Stimulated activated CD8-positive, alpha-beta memory T cell treated with anti-CD3 and anti-CD28 coated beads, Interleukin-7, amount 100 ng/mL, for 4 hours (primary cell): ENCODE results near the gene PCID2.
A peak's percentile ranks its signal among the peaks of the same experiment; 100 is the strongest.

Experiments
- DNase-seq, 2 donors: peaks; one replicate each; pipeline ENCODE4 v3.0.0-alpha.2; 2020; ENCODE audit warnings: low read depth in 2 of 2

The PCID2 gene

DNA sequence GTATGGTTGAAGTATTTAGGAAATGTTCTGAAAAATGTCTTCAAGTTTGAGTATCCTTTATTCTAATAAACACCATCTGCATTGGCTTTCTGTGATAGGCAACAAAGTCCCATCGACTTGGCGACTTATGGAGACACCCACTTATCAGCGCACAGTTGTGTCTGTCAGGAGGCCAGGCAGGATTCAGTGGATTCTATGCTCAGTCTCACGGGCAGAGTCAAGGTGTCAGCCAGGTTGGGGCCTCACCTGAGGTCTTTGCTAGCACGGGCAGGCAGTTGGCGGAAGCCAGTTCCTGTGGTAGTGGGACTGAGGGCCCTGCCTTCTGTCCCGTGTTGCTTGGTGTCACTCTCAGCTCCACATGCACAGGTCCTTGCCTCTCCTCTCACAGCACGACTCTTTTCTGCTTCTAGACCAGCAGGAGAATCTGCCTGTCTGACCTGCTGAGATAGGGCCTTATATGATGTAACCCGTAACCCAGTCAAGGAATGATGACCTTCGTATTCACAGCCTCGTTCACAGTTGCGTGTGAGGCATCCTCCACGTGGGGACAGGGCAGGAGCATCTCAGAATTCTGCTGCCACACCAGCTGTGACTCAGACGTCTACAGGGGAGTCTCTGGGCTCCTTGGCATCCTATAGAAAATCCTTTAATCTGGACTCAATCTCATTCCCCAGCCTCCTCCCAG lies 10.9 kb upstream of the PCID2 start:
- no peak for DNase-seq

DNA sequence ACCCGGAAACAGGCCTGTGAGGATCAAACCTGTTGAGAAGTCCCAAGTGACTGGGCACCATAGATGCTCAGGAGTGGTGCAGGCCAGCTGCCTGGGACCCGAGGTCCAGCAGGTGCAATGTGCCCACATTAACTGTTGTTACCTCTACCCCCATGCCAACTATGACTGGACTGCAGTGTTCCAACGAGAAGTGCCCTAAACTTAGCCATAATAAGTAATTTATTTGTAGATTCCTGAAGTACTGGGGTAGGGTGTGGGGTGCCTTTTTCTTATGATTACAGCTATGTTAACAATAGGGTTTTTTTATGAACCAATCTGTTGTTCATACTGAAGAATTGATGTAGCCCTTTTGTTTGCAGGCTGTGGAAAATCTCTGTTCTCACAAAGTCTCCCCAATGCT lies 10.1 kb upstream of the PCID2 start:
- DNase-seq, result no peak

DNA sequence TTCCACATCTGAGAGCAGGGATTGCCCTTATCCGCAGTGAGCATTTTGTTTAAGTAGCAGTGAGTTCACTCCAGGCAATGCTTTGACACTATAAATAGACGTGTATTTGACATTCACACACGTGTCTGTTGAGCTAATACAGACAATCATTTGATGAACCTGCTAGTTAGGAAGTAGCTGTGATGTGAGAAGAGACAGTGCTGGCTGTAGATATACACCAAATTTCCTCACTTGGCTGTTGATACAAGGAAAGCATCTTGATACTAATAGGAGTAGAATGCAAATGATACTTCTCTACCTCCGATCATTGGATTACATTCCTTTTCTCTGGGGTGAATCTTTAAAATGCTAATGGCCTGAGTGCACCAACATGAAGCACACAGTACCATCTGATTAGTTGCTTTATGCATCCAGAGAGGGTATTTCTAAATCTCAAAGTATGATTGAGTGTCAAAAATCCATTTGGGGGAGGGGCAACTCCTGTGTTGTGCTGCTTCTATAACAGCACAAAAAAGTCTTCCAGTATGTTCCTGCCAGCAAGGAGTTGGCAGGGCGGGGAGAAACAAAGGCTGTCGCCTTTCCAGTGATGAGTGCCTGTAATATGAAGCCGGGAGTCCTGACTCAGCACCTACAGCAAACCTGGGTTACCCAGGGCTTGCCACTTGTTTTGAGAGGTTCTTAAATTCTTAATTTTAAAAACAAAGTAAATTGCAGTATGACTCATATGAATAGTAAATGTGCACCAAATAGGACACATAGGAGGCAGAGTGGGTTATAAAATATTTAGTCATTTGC lies 8.0 kb upstream of the PCID2 start:
- no peak for DNase-seq

DNA sequence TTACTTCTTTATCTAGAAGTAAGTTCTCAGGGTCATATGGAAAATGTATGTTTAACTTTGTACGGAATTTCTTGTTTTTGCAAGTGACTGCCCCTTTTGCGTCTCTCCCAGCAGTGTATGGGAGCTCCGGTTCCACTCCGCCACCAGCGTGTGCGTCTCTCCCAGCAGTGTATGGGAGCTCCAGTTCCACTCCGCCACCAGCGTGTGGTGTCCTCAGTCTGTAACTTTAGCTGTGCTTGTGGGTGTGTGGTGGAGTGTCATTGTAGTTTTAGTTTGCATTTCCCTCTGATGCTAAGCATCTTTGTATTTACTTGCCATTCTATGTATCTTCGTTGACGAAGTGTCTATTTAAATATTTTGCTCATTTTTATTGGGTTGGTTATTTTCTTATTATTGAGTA lies 3.3 kb upstream of the PCID2 start:
- DNase-seq, result no peak

DNA sequence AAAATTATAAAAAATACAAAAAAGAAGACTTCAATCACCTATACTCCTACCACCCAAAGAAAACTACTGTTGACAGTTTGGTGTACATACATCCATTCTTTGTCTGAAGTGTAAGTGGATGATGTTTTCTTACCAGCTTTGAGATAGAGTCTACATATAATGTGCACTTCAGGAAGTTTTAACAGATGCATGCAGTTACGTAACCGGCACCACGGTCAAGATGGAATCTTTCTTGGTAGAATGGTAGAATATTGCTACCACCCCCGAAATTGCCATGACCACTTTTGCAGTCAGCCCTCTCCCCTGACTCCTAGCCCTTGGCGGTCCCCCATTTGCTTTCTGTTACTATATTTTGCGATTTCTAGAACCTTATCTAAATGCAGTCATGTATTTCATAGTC lies 2.4 kb upstream of the PCID2 start:
- no peak for DNase-seq

DNA sequence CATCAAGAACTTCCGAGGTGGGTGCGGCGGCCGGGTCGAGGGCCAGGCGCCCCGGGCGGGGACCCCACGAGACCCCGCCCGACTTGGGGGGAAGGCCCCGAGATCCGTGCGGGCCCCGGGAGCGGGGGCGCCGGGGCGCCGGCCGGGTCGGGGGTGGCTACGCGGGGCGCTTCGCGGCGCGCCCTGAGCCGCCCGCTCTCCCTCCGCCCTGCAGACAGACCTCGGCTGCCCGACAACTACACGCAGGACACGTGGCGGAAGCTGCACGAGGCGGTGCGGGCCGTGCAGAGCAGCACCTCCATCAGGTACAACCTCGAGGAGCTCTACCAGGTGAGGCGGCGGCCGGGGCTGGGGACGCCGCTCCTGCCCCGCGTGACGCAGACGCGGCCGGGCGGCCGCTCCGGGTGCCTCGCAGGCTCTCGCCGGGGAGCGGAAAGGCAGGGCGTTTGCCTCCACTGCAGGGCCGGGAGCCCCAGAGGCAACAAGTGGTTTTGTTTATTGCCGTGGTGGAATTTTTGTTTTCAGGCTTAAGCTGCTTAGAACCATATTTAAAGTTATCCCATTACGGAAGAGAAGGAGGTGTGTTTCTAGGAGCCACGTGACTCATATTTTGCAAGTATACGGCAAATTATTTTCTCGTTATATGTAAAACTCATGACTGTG lies 1.4 kb upstream of the PCID2 start:
- peak; percentile 58 to 64 for DNase-seq

DNA sequence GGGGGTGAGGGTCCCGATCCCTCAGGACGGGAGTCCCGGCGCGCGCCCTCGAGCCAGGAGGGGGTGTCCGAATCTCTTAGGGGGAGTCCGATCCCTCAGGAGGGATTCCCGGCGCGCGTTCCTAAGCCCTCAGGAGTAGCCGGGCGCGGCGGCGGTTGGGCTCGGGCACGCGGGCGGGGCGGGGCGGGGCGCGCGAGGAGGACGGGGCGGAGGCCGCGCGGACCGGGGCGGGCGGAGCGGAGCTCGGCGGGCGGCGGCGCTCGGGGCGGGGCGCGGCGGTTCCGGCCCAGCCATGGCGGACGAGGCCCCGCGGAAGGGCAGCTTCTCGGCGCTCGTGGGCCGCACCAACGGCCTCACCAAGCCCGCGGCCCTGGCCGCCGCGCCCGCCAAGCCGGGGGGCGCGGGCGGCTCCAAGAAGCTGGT lies 878 bp upstream of the PCID2 start, which contains the start of gene CUL4A:
Gene CUL4A, plus strand, starts transcription at position 278 of the 423 bp plus-strand sequence. Its CDS starts 15 bp downstream, at position 293.
- peak; percentile 36 to 70 for DNase-seq

DNA sequence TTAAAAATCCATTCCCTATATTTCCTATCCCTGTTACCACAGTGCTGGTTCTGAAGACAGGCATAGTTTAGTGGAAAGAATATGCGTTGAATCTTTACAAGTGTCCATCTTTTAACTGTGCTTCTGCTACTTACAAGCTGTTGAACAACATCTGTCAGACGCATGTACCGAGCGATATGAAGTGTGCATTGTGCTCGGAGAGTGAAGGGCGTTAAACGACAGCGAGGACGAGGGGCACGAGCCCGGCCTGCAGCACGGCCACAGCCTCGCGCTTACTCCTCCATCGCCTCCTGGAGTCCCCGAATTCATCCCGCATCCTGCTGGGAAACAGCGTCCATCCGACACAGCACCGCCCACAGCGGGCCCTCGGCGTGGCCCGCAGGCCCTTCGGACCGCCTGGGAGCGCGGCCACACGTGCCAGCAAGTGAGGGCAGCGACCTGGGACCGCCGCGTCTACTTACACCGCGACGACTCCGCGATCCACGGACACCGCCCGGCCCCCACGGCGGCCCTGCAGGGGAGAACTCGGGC lies 514 bp downstream of the PCID2 start:
- DNase-seq, result no peak

DNA sequence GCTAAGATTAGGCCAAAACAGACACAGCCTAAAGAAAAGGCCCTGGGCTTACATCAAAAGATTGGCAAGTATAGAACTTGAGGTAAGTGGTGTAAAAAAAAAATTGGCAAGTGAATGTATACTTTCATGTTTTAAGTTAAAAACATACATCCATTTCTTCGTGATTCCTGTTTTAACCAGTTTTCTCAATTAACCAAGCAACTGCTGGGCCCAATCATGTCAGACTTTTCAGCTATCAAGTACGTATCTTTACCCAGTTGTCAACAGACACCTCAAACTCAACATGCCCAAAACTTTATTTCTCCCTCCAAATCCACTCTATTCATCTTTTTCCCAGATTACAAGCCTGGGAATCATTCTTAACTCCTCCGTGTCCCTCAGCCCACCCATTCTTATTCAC lies 1.0 kb downstream of the PCID2 start:
- no peak for DNase-seq

DNA sequence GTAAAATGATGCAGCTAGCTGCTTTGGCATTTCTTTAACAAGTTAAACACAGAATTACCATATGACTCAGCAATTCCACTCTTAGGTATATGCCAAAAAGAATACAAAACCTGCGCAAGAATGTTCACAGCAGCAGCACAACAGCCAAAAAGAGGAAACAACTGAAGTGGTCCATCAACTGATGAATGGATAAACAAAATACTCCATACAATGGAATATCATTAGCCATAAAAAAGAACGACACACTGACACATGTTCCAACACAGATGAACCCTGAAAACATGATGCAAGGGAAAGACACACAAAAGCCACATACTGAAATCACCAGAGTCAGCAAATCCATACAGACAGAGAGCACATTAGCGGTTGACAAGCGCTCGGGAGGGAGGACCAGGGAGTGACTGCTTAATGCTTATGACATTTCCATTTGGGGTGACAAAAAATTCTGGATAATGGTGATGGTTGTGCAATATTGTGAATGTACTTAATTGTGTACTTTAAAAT lies 3.0 kb downstream of the PCID2 start:
- no peak for DNase-seq

DNA sequence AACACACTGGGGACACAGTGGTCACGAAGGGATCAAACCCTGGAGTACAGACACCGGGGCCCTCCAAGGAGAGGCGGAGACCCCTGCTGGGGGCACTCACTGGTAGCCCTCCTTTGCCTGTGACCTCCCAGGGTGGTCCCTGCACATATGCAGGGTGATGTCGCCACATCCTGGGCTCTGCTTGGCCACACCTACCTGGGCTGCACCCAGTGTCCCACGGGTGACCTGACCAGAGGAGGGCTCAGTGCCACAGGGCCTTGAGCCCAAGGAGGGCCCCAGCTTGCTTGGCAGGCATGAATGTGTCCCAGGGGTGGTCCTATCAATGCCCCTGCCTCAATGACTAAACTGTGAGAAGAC lies 4.1 kb downstream of the PCID2 start:
- DNase-seq, result no peak

DNA sequence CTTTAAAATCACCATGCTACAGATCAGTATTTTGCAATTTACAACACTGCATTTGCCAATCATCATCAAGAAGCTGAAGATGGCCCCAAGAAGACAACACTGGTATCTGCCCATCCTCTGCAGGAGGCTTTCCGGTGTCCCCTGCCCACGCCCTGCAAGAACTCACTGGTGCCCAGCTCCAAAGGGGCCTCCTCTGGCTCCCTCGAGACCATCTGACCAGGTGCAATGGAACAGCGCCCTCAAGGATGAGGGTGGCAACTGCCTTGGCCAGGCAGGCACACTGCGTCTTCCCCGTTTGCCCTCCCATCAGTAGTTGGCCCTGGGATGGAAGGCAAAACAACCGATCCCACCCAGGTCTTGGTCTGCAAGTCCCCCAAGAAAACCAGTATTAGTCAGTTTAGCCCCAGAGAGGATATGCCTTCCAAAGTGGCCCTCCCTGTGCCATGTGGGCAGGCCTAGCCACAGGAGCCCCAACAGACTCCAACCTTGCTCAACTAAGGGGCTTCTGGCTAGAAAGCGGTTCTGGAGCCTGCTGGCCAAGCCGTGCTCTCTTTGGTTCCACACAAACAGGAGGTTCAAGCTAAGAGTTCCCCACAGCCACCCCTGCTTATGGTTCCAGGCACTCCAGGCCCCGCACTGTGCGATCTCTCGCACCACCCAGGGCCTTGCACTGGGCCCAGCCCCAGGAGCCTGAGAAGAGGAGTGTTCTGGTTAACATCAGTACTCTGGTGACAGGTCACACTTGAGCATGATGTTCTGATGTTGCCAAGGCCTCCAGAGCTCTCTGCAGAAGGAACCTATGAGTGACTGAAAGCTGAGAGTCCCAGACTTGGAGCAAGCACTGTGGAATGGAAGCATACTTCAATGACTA lies 4.7 kb downstream of the PCID2 start:
- DNase-seq, result no peak

DNA sequence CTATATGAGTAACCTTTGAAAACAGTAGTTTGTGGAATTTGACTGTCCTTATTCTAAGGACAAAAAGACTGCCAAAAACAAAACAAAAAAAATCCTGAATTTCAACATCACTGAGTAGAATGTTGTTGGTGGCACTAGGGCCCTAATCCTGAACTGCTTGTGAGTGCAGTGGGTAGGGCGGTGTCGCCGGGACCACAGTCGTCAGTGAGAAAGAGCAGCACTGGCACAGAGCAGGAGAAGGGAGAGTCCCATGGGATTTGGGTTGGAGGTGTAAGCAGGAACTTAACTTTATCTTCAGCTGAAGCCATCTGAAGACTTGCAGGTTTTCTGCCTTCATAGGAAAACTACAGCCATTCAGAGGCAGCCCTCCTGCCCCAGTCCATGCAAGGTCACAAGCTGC lies 5.6 kb downstream of the PCID2 start:
- no peak for DNase-seq

DNA sequence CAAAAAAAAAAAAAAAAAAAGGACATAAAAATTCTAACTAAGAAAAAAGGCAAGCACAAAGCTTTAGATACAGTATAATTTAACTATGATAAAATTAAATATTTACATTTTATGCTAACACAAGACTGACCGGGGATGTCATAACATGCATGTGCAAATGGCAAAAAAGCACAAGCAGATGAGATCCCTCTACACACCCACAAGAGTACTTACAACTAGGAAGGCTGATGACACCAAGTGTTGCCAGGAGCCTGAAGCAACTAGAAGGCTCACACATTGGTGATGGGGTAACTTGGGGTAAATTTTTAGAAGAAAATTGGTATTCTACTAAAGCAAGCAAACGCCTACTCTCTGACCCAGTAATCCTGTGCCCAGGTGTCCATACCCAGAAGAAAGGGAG lies 6.7 kb downstream of the PCID2 start:
- no peak for DNase-seq

DNA sequence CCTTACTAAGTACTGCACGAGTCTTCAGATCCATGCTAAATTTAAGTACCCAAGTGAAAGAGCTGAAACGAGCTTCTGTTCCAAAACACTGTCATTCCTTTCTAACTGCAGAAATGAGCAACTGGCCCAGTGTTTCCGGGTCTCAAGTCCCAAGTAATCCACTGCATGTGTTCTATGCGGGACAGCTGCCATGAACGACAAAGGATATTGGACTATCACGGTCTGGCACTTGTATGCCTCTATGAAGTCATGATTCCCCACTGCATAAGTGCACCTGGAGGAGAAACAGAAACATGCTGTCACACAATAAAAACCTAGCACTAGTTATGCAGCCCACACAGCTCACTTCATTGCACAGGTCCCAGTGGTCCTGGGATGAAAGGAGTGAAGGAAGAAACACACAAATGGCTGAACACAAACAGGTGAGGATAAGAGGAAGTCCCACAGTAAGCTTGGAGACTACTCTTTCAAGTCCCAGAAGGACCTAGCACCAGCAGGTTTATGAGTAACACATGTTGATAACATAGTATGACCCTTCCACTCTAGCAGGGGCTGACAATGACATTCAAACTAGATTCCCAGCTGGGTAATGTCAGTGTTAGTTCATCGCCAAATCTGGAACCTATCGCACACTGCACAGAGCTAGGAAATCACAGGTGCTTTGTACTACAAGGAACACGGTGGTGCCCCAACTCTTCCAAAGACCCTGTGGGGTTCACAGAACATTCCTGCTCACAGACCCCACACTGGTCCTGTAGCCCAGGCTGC lies 11.3 kb downstream of the PCID2 start:
- DNase-seq, result no peak

DNA sequence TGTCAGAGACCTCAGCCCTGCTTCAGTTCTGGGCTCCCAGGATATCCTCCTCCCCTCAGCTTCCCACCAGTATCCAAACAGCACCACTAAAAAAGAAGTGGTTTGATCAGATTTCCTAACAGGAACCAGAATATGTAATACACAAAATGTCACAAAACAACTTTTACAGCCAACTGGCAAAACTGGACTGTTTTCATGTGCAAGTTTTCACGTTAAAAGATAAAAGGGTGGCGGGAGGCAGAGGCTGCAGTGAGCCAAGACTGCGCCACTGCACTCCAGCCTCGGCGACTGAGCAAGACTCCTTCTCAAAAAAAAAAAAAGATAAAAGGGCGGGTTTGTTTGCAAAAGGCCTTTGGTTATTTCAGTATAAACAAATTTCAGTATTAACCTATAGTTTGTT lies 13.1 kb downstream of the PCID2 start:
- no peak for DNase-seq

DNA sequence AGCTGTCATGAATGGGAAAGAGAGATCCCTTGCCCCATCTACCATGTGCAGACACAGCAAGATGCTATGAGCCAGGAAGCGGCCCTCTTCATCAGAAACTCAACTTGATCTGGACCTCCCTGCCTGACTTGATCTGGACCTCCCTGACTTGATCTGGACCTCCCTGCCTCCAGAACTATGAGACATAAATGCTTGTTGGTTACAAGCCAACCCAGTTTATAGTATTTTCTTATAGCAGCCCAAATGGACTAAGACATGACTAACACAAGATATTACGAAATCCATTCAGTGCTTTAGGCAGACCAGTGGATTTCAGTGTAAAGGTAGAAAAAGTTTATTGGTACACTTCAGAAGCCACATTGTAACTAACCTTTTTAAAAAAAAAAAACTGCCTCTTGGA lies 15.6 kb downstream of the PCID2 start:
- DNase-seq, result no peak

DNA sequence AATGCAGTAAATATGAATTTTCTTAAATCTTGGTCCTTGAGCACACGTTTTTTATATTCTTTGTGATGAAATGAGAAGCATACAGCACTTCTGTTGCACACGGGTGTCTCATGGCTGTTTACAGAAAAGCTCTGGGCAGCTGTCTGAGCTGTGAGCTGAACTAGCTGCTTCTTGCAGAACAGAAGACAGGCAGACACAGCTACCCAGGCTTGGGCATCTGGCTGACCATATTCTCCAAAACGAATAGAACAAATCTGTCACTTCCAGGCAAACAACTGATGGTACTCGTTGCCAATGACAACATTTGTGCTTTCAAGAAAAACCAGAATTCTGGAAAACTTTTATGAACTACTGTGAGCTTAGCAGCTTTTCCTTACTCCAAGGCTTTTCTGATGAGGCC lies 16.2 kb downstream of the PCID2 start:
- DNase-seq, result no peak

DNA sequence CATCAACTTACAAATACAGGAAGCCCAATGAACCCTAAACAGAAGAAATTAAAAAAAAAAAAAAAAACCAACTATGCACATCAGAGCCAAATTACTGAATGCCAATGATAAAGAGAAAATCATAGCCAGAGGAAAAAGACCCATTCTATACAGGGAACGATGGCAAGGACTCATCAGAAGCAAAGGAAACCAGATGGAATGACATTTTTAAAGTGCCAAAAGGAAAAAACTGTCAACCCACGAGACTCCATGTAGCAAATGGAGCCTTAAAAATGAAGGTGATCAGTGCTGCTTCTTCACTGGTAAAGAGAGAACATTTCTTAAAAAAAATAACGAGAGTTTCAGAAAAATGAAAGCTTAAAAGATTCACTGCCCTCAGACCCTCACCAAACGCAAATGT lies 18.3 kb downstream of the PCID2 start:
- no peak for DNase-seq

DNA sequence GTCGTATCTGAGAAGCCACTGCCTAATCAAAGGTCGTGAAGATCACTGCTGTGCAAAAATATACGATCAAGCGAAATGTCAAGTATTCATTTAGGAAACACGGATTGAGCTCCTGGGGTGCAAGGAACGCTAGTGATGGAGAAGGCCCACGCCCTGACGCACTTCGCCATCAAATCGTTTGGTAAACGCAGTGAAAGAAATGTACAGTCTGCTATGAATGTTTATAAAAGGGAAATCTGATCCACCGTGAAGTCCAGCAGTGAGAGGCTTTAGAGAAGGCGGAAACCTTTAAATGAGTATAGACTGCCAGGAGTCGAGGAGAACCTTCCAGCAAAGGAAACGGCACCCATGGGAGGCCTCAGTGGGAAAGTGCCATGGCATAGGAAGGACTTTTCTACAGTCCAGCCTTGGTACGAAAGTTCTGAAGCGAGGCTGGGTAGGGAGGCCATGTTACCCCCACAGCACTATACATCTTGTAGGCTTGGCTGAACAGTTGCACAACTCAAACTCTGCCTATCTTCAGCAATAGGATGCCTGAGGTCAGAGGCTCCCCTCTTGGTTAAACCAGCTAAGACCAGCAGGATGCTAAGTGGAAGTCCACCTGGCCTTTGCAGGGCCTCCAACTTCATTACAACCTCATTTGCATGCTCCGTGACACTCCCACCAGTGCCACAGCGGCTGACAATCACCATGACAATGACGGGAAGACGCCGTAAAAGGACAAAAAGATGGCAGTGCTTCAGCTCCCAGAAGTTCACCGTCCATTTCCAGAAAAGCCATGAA lies 20.4 kb downstream of the PCID2 start:
- DNase-seq, result no peak
